Mucosa of stomach (tissue), 1 donor: Measurements from ENCODE around the gene PLCH1.

Source experiments
- H3K27me3 ChIP-seq: one replicate; pipeline ENCODE4 v1.7.0; 2013; ENCODE audit warnings: mild to moderate bottlenecking, low read length; ENCODE audit not compliant: control insufficient read depth, insufficient read depth
- H3K36me3 ChIP-seq: one replicate; pipeline ENCODE4 v1.7.0; 2013; ENCODE audit warnings: low read length; ENCODE audit not compliant: control insufficient read depth, insufficient read depth
- H3K4me1 ChIP-seq: one replicate; pipeline ENCODE4 v1.7.0; 2013; ENCODE audit warnings: mild to moderate bottlenecking, low read length; ENCODE audit not compliant: control insufficient read depth, insufficient read depth
- H3K4me3 ChIP-seq: one replicate; pipeline ENCODE4 v1.7.0; 2013; ENCODE audit warnings: low read length
- H3K9ac ChIP-seq: one replicate; pipeline ENCODE4 v1.7.0; 2013; ENCODE audit warnings: mild to moderate bottlenecking, low read length, moderate library complexity
- H3K9me3 ChIP-seq: one replicate; pipeline ENCODE4 v1.7.0; 2013; ENCODE audit warnings: mild to moderate bottlenecking, low read length, moderate library complexity; ENCODE audit not compliant: control insufficient read depth
- donor health status: Pancreatic carcinoma.

Gene PLCH1

GRCh38 chr3:155388417-155388816 is 356.5 kb downstream of the PLCH1 start:
- Histone ChIP-seq H3K4me1 (no peaks in the 10 kb centered on the region), H3K4me3 (no peak overlapping the region), H3K9me3 (no peaks in the 10 kb centered on the region), H3K27me3 (no peaks in the 10 kb centered on the region), H3K36me3 (no peaks in the 10 kb centered on the region), H3K9ac (no peak overlapping the region)

- Histone ChIP-seq H3K9me3 (no peaks in the 10 kb centered on the region), H3K9ac (no peak overlapping the region)
These were observed 357.3 kb downstream of the PLCH1 start for GRCh38 chr3:155387571-155387970.

GRCh38 chr3:155386919-155387318 is 358.0 kb downstream of the PLCH1 start:
- no peaks in the 10 kb centered on the region for H3K9me3 ChIP-seq
- H3K9ac ChIP-seq, result no peak overlapping the region
- no peak overlapping the region for H3K4me3 ChIP-seq
- no peaks in the 10 kb centered on the region for H3K27me3 ChIP-seq
- no peaks in the 10 kb centered on the region for H3K36me3 ChIP-seq
- H3K4me1 ChIP-seq, result no peaks in the 10 kb centered on the region

More at GRCh38 chr3:155387571-155387970, 357.3 kb downstream of the PLCH1 start:
- Histone ChIP-seq H3K27me3 (no peaks in the 10 kb centered on the region), H3K4me1 (no peaks in the 10 kb centered on the region), H3K36me3 (no peaks in the 10 kb centered on the region), H3K4me3 (no peak overlapping the region)

GRCh38 chr3:155385896-155386625 is 358.8 kb downstream of the PLCH1 start:
- H3K9me3 ChIP-seq, result no peaks in the 10 kb centered on the region
- no peak overlapping the region for H3K9ac ChIP-seq
- H3K4me1 ChIP-seq, result no peaks in the 10 kb centered on the region
- no peaks in the 10 kb centered on the region for H3K27me3 ChIP-seq
- no peak overlapping the region for H3K4me3 ChIP-seq
- no peaks in the 10 kb centered on the region for H3K36me3 ChIP-seq

GRCh38 chr3:155382396-155383042 is 362.4 kb downstream of the PLCH1 start:
- no peaks in the 10 kb centered on the region for H3K9me3 ChIP-seq
- no peak overlapping the region for H3K4me3 ChIP-seq
- H3K27me3 ChIP-seq, result no peaks in the 10 kb centered on the region
- no peaks in the 10 kb centered on the region for H3K36me3 ChIP-seq
- no peak overlapping the region for H3K9ac ChIP-seq
- H3K4me1 ChIP-seq, result no peaks in the 10 kb centered on the region

- no peaks in the 10 kb centered on the region for H3K27me3 ChIP-seq
- H3K36me3 ChIP-seq, result no peaks in the 10 kb centered on the region
- H3K4me1 ChIP-seq, result no peaks in the 10 kb centered on the region
- H3K9ac ChIP-seq, result no peak overlapping the region
- H3K4me3 ChIP-seq, result no peak overlapping the region
- no peaks in the 10 kb centered on the region for H3K9me3 ChIP-seq
These were observed 367.0 kb downstream of the PLCH1 start for GRCh38 chr3:155377847-155378246.

- Histone ChIP-seq H3K27me3 (no peaks in the 10 kb centered on the region), H3K9ac (no peak overlapping the region), H3K36me3 (no peaks in the 10 kb centered on the region), H3K4me1 (no peaks in the 10 kb centered on the region), H3K9me3 (no peaks in the 10 kb centered on the region), H3K4me3 (no peak overlapping the region)
These were observed 367.8 kb downstream of the PLCH1 start for GRCh38 chr3:155377071-155377470.

- Histone ChIP-seq H3K36me3 (no peaks in the 10 kb centered on the region), H3K9ac (no peak overlapping the region), H3K4me1 (no peaks in the 10 kb centered on the region), H3K9me3 (no peaks in the 10 kb centered on the region), H3K27me3 (no peaks in the 10 kb centered on the region), H3K4me3 (no peak overlapping the region)
These were observed 372.6 kb downstream of the PLCH1 start for GRCh38 chr3:155372281-155372680.

GRCh38 chr3:155370764-155371503 is 373.9 kb downstream of the PLCH1 start:
- Histone ChIP-seq H3K4me1 (no peaks in the 10 kb centered on the region), H3K9me3 (no peaks in the 10 kb centered on the region), H3K9ac (no peak overlapping the region), H3K27me3 (no peaks in the 10 kb centered on the region), H3K4me3 (no peak overlapping the region), H3K36me3 (no peaks in the 10 kb centered on the region)

GRCh38 chr3:155370198-155370597 is 374.7 kb downstream of the PLCH1 start:
- Histone ChIP-seq H3K4me3 (no peak overlapping the region), H3K27me3 (no peaks in the 10 kb centered on the region), H3K9me3 (no peaks in the 10 kb centered on the region), H3K36me3 (no peaks in the 10 kb centered on the region), H3K4me1 (no peaks in the 10 kb centered on the region), H3K9ac (no peak overlapping the region)

- no peak overlapping the region for H3K4me3 ChIP-seq
- H3K9me3 ChIP-seq, result no peaks in the 10 kb centered on the region
- H3K9ac ChIP-seq, result no peak overlapping the region
- H3K36me3 ChIP-seq, result no peaks in the 10 kb centered on the region
- H3K4me1 ChIP-seq, result no peaks in the 10 kb centered on the region
- no peaks in the 10 kb centered on the region for H3K27me3 ChIP-seq
These were observed 375.1 kb downstream of the PLCH1 start for GRCh38 chr3:155369735-155370134.

- no peaks in the 10 kb centered on the region for H3K9me3 ChIP-seq
- no peak overlapping the region for H3K9ac ChIP-seq
These were observed 375.6 kb downstream of the PLCH1 start for GRCh38 chr3:155369244-155369643.

More at GRCh38 chr3:155369244-155369643, 375.6 kb downstream of the PLCH1 start:
- Histone ChIP-seq H3K27me3 (no peaks in the 10 kb centered on the region), H3K4me3 (no peak overlapping the region), H3K4me1 (no peaks in the 10 kb centered on the region), H3K36me3 (no peaks in the 10 kb centered on the region)
